Mucosa of stomach (tissue), 1 donor: ENCODE results near the gene SPATA9.
"Not testable (repeated sequence)": the region's sequence is repeated elsewhere in the genome, so short reads cannot be mapped to it uniquely, and the experiment has no call there.

Source experiments
- H3K27me3 ChIP-seq: one replicate; pipeline ENCODE4 v1.7.0; 2013; ENCODE audit warnings: mild to moderate bottlenecking, low read length; ENCODE audit not compliant: control insufficient read depth, insufficient read depth
- H3K36me3 ChIP-seq: one replicate; pipeline ENCODE4 v1.7.0; 2013; ENCODE audit warnings: low read length; ENCODE audit not compliant: control insufficient read depth, insufficient read depth
- H3K4me1 ChIP-seq: one replicate; pipeline ENCODE4 v1.7.0; 2013; ENCODE audit warnings: mild to moderate bottlenecking, low read length; ENCODE audit not compliant: control insufficient read depth, insufficient read depth
- H3K4me3 ChIP-seq: one replicate; pipeline ENCODE4 v1.7.0; 2013; ENCODE audit warnings: low read length
- H3K9ac ChIP-seq: one replicate; pipeline ENCODE4 v1.7.0; 2013; ENCODE audit warnings: mild to moderate bottlenecking, low read length, moderate library complexity
- H3K9me3 ChIP-seq: one replicate; pipeline ENCODE4 v1.7.0; 2013; ENCODE audit warnings: mild to moderate bottlenecking, low read length, moderate library complexity; ENCODE audit not compliant: control insufficient read depth
- donor health status: Pancreatic carcinoma.

The SPATA9 gene

GRCh38 chr5:95711501-95712346 is 28.9 kb upstream of the SPATA9 start:
- H3K9me3 ChIP-seq, result no peaks in the 10 kb centered on the region
- H3K27me3 ChIP-seq, result no peaks in the 10 kb centered on the region
- no peaks in the 10 kb centered on the region for H3K36me3 ChIP-seq
- H3K4me1 ChIP-seq, result peaks cover 3% of the 10 kb centered on the region
- no peak overlapping the region for H3K4me3 ChIP-seq
- H3K9ac ChIP-seq, result no peak overlapping the region

DNA sequence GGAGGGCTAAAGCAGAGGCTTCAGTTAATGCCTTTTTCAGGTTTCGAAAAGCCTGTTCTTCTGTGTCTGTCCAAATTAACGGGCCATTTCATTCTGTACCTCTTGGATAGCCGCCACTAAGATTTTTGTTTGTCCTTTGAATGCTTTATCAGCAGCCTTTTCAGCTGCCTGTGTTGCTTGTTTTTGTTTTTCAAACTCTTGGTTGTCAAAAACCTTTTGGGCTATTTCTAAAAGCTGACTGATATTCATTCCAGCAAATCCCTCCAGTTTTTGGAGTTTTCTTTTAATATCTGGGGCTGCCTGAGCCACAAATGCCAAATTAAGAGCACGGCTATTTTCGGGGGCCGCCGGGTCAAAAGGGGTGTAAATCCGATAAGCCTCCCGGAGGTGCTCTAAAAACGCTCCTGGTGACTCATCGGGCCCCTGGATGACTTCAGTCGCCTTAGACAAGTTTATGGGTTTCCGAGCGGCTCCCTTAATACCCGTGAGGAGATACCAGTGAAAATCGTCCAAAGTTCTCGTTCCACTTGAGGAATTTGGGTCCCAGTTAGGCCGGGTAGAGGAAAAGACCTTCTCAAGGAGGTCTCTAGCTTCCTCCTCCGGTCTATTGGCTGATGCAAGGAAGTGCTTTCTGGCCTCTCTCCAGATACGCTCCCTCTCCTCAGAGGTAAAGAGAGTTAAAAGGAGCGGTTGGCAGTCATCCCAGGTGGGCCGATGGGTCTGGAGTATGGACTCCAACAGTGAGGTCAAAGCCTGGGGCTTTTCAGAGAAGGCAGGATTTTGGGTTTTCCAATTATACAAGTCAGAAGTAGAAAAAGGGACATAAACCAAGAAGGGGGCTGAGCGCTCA is 28.1 kb upstream of the SPATA9 start:
- not testable (repeated sequence) for H3K4me3 ChIP-seq, H3K36me3 ChIP-seq, H3K9ac ChIP-seq, H3K4me1 ChIP-seq, H3K27me3 ChIP-seq, H3K9me3 ChIP-seq

DNA sequence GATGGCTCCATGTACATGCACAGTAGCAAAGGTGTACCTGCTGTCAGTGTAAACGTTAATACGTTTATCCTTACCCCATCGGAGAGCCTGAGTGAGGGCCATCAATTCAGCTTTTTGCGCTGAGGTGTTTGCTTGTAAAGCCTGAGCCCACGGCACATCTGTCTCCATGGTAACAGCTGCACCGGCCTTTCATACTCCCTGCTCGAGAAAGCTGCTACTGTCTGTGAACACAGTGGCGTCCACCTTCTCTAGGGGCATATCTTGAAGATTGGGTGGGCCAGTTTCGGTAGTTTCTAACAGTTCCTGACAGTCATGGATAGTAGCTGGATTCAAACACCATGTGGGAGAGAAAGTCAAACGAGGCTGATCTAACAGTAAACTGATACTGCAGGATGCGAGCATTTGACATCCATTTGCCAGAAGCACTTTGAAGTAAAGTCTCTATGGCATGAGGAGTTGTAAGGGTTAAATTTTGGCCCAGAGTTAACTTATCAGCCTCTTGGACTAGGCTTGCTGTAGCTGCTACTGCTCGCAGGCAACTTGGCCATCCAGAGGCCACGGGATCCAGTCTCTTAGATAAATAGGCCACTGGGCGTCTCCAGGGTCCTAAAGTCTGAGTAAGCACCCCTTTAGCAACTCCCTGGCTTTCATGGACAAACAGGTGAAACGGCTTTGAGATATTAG is 27.3 kb upstream of the SPATA9 start:
- H3K36me3 ChIP-seq, result no peaks in the 10 kb centered on the region
- no peaks in the 10 kb centered on the region for H3K9me3 ChIP-seq
- H3K4me3 ChIP-seq, result no peak overlapping the region
- no peak overlapping the region for H3K9ac ChIP-seq
- H3K4me1 ChIP-seq, result peaks cover 3% of the 10 kb centered on the region
- no peaks in the 10 kb centered on the region for H3K27me3 ChIP-seq

- Histone ChIP-seq H3K4me3 (no peak overlapping the region), H3K4me1 (peaks cover 3% of the 10 kb centered on the region), H3K36me3 (no peaks in the 10 kb centered on the region), H3K9ac (no peak overlapping the region), H3K9me3 (no peaks in the 10 kb centered on the region), H3K27me3 (no peaks in the 10 kb centered on the region)
Observed at GRCh38 chr5:95708876-95709275, 26.1 kb upstream of the SPATA9 start.

DNA sequence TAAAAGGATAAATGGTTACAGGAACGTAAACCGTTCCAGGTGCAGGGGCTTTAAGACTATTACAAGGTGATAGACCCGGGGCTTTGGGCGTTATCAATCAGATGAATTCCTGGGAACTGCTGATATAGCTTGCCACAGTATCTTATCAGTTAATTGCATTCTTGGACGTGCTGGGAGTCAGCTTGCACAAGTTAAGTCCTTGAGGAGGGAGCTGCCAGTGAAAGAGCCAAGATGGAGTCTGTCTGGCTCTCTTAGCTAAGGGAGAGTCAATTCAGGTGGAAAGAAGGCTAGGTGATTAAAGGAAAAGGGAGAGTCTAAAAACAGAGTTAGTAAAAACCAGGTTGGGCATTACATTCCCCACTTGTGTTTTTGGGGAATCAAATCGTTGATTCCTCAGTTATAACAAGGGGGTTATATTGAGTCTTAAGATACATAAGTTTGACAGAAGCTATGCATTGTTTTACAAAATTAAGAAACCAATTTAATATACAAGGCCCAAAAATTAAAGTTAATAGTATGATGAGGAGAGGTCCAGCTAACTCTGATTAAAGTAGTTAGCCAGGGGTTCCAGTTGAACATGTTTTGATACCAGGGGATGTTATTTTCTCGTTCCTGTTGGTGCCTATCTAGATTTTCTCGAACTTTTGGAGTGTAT is 24.9 kb upstream of the SPATA9 start:
- H3K9me3 ChIP-seq, H3K9ac ChIP-seq, H3K4me3 ChIP-seq, H3K27me3 ChIP-seq, H3K36me3 ChIP-seq, H3K4me1 ChIP-seq: not testable (repeated sequence)

GRCh38 chr5:95707055-95707454 is 24.3 kb upstream of the SPATA9 start:
- Histone ChIP-seq H3K9ac (no peak overlapping the region), H3K4me1 (peaks cover 3% of the 10 kb centered on the region), H3K9me3 (no peaks in the 10 kb centered on the region), H3K4me3 (no peak overlapping the region), H3K27me3 (no peaks in the 10 kb centered on the region), H3K36me3 (no peaks in the 10 kb centered on the region)

DNA sequence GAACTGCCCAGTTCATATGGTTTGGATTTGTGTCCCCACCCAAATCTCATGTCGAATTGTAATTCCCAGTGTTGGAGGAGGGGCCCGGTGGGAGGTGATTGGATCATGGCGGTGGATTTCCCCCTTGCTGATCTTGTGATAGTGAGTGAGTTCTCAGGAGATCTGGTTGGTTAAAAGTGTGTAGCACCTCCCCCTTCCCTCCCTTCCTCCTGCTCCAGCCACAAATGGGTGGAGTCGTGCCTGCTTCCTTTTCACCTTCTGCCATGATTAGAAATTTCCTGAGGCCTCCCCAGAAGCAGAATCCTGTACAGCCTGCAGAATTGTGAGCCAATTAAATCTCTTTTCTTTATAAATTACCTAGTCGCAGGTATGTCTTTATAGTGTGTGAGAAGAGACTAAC is 23.4 kb upstream of the SPATA9 start:
- H3K4me1 ChIP-seq, H3K36me3 ChIP-seq, H3K27me3 ChIP-seq, H3K9me3 ChIP-seq, H3K9ac ChIP-seq, H3K4me3 ChIP-seq: not testable (repeated sequence)

DNA sequence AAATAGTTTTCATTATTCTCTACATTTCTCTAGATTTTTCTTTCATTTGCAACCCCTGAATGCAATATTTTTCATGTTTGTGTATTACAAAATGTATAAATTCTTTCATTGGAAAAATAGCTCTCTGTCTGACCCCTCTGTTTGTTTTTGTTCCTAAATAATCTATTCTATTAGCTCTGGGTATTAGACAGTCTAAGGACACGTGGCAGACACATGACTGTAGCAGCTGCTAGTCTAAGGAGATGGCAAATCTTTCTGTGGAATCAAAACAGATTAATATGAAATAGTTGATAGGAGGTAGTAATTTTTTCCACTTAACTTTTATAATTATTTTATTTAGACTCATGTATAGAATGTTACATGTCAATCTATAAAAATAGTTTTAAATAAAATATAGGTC is 21.4 kb upstream of the SPATA9 start:
- Histone ChIP-seq H3K36me3 (no peaks in the 10 kb centered on the region), H3K9ac (no peak overlapping the region), H3K4me3 (no peak overlapping the region), H3K9me3 (no peaks in the 10 kb centered on the region), H3K27me3 (peaks cover 2% of the 10 kb centered on the region), H3K4me1 (no peaks in the 10 kb centered on the region)

GRCh38 chr5:95701074-95701473 is 18.3 kb upstream of the SPATA9 start:
- H3K9ac ChIP-seq, result no peak overlapping the region
- H3K27me3 ChIP-seq, result peaks cover 3% of the 10 kb centered on the region
- no peaks in the 10 kb centered on the region for H3K4me1 ChIP-seq
- H3K4me3 ChIP-seq, result no peak overlapping the region
- H3K9me3 ChIP-seq, result no peaks in the 10 kb centered on the region
- no peaks in the 10 kb centered on the region for H3K36me3 ChIP-seq

DNA sequence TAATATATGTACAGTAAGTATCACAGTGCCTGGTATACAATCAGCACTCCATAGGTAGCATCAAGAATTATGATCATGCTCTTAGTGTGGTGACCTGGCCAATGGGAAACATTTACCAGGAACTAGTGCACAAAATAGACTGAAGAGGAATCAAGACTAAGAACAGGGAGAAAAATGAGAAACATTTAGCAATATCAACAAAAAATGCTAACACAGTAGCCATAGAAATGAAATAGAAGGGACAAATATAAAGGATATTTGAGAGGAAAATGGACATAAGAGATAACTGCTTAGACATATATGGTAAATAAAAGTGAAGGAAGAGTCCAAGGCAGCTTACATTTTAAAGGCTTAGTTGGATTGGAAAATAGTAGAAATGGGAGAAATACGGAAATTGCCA is 16.5 kb upstream of the SPATA9 start:
- H3K36me3 ChIP-seq, result no peaks in the 10 kb centered on the region
- H3K27me3 ChIP-seq, result peaks cover 3% of the 10 kb centered on the region
- no peaks in the 10 kb centered on the region for H3K9me3 ChIP-seq

DNA sequence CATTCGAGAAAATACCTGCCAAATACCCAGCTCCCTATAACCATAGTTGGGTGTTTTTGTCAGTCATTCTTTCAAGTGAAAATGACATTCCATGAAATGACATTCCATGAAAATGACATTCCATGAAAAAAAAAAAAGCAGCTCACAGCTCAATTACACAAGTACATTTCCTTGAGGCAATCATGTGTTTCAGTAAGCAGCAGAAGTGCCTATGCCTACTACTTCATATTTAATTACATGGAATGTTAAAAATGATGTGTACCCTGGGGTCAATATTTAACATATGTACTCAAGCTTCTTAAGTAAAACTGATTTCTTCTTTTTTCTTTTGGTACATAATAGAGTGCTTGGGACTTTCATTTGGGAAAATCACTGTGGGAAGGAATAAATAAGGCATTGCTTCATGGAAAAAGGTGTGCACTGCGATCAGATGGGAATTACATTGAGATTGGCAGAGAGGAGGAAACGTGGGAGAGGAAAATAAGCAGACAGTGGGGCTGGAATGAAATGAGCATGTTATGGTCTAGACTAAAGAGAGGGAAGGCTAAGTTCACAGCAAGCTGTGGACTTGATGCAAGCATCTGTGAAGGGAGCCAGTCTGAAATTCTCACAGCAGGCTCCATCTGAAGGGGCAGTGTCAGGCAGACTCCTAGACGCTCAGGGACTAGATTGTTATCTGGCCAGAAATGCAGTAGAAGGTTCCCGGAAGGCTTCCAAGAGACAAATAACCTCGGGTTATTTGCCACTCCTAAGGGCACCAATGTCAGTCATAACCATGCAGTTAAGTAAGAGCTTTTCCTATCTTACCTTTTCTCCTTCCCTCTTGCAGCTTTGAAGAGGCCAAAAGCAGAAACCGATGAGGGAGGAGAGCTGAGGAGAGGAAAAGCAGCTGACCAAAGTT is 15.2 kb upstream of the SPATA9 start:
- no peak overlapping the region for H3K4me3 ChIP-seq
- no peaks in the 10 kb centered on the region for H3K9me3 ChIP-seq
- H3K36me3 ChIP-seq, result no peaks in the 10 kb centered on the region
- no peaks in the 10 kb centered on the region for H3K4me1 ChIP-seq
- H3K9ac ChIP-seq, result no peak overlapping the region
- peaks cover 3% of the 10 kb centered on the region for H3K27me3 ChIP-seq

More for the DNA sequence above, 16.5 kb upstream of the SPATA9 start:
- no peak overlapping the region for H3K9ac ChIP-seq
- no peaks in the 10 kb centered on the region for H3K4me1 ChIP-seq
- no peak overlapping the region for H3K4me3 ChIP-seq
